Measurements from ENCODE around the gene RXRG. TPM values are rescaled to one million over a fixed set of nuclear protein-coding genes. Genes with fewer than 3 reads are reported as not detected.

Gene RXRG
- total RNA-seq, 6 experiments from 2014 or later, result 0.26 to 0.32 TPM; not detected in 4

GRCh38 chr1:165426745-165427144 is 18.2 kb downstream of the RXRG start:
- DNase-seq (no peak), ATAC-seq (peak in 2 of 4 donors; percentile 17 to 72)
- intact Hi-C loops (cut with DNase I), result no loop called here
- Histone ChIP-seq H3K4me1 (peaks cover 0 to 12% (median 3%) of the 10 kb centered on the region in 4 donors), H3K27me3 (no peaks in the 10 kb centered on the region), H3K36me3 (no peaks in the 10 kb centered on the region), H3K9me3 (no peaks in the 10 kb centered on the region), H3K27ac (no peak overlapping the region), H3K4me3 (no peak overlapping the region)
- TF ChIP-seq POLR2A (IDR thresholded peaks at IDR 0.05) (no peak), CTCF (IDR thresholded peaks at IDR 0.05) (no peak)
- WGBS (ENCODE audit: insufficient coverage, low coverage, low lambda C conversion rate, missing lambda C conversion rate), result 59% methylated on average over 2 of the region's 2 CpGs

DNA sequence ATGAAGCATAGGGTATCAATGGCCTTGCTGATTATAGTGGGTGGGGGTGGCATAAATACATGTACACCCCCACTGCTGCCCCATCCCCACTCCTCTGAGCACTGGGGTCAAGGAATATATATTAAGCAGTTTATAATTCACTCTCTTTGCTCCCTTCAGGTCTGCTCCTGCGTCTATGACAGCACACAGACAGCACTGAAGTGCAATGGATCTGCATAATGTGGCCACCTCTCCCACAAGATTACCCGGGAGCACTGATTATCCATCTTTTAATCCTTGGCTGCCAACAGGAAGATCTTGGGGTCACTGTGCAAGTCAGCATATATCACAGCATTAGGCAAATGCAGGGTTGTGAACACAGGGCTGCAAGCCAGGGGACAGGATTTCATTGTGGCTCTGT is 19.3 kb downstream of the RXRG start:
- Histone ChIP-seq H3K4me3 (no peak overlapping the region), H3K4me1 (peaks cover 0 to 12% (median 3%) of the 10 kb centered on the region in 4 donors), H3K27me3 (no peaks in the 10 kb centered on the region), H3K27ac (no peak overlapping the region), H3K9me3 (no peaks in the 10 kb centered on the region), H3K36me3 (no peaks in the 10 kb centered on the region)
- intact Hi-C loops (cut with DNase I), result no loop called here
- no peak for ATAC-seq
- 75% methylated on average over 2 of the region's 2 CpGs for whole genome bisulfite sequencing (ENCODE audit: insufficient coverage, low coverage, low lambda C conversion rate, missing lambda C conversion rate)
- no peak for DNase-seq
- TF ChIP-seq POLR2A (IDR thresholded peaks at IDR 0.05) (no peak), CTCF (IDR thresholded peaks at IDR 0.05) (no peak)

GRCh38 chr1:165424454-165425216 is 20.3 kb downstream of the RXRG start:
- no peaks in the 10 kb centered on the region for H3K27me3 ChIP-seq
- peak; percentile 69 to 83 (median 78) for ATAC-seq
- 19% methylated on average over 6 of the region's 10 CpGs for WGBS (ENCODE audit: insufficient coverage, low coverage, low lambda C conversion rate, missing lambda C conversion rate)
- no peak for DNase-seq
- H3K4me1 ChIP-seq, result peaks cover 0 to 12% (median 3%) of the 10 kb centered on the region in 4 donors
- H3K4me3 ChIP-seq, result peak overlapping the region in 2 of 3 donors; percentile 22 to 28
- H3K9me3 ChIP-seq, result no peaks in the 10 kb centered on the region
- TF ChIP-seq CTCF (IDR thresholded peaks at IDR 0.05) (no peak), POLR2A (IDR thresholded peaks at IDR 0.05) (no peak)
- intact Hi-C loops (cut with DNase I), result no loop called here
- peak overlapping the region in 2 of 3 donors; percentile 15 to 51 for H3K27ac ChIP-seq
- no peaks in the 10 kb centered on the region for H3K36me3 ChIP-seq

DNA sequence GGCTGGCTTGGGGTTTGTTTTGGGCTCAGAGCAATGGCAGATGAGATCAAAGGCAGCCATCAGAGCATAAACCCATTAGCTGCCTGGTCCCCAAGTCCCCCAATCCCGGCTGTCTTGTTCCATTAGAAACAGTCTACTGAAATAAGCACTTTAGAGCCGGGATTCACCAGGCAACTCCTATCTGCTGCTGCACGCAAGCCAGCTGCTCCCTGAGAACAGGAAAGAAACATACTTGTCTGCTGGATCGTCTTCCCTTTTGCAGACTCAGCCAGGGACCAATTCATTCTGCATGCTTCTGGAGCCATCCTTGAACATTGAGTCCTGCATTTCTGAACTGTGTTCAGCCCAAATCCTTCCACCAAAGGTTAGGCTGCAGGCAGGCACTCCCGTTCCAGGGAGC is 21.8 kb downstream of the RXRG start:
- no peaks in the 10 kb centered on the region for H3K27me3 ChIP-seq
- 78% methylated on average over 4 of the region's 5 CpGs for WGBS (ENCODE audit: insufficient coverage, low coverage, low lambda C conversion rate, missing lambda C conversion rate)
- DNase-seq, result no peak
- intact Hi-C loops (cut with DNase I), result no loop called here
- no peaks in the 10 kb centered on the region for H3K36me3 ChIP-seq
- H3K4me3 ChIP-seq, result no peak overlapping the region
- no peak for ATAC-seq
- TF ChIP-seq CTCF (IDR thresholded peaks at IDR 0.05), result no peak
- TF ChIP-seq POLR2A (IDR thresholded peaks at IDR 0.05), result no peak
- peaks cover 0 to 12% (median 3%) of the 10 kb centered on the region in 4 donors for H3K4me1 ChIP-seq
- H3K27ac ChIP-seq, result no peak overlapping the region
- H3K9me3 ChIP-seq, result no peaks in the 10 kb centered on the region

Data from right lobe of liver (tissue), 6 donors.